HCT116 (cell line): ENCODE measurements around the gene RAPSN. TPM values are rescaled to one million over a fixed set of nuclear protein-coding genes. Genes with fewer than 3 reads are reported as not detected.

ENCODE experiments used
- ATAC-seq: fragments of 200-7000 bp; cut with Tn5 transposase; 2 replicates; pipeline ENCODE4 v1.9.1; 2020; ENCODE audit warnings: mild to moderate bottlenecking, moderate library complexity
- BruUV-seq: library from RNA; stranded (reverse); fragments of 400-500 nt; replicated peaks from 2 replicates; lab custom pipeline; 2021; lab: Mats Ljungman, UMichigan
- CTCF ChIA-PET: fragments of 300-600 bp; sonication (Branson Sonifier 250); formaldehyde crosslinking; loops from one replicate; lab custom pipeline; 2021; ENCODE audit warnings: antibody characterized with exemption; lab: Charles Lee
- POLR2A ChIA-PET: fragments of 300-600, 350-600 bp; sonication (Branson Sonifier 250); formaldehyde crosslinking; loops from one replicate; lab custom pipeline; 2021; ENCODE audit warnings: antibody characterized with exemption; lab: Charles Lee
- RAD21 ChIA-PET, 2 experiments: fragments of 300-600 bp; sonication (Branson Sonifier 250); formaldehyde crosslinking; loops; one replicate each; lab custom pipeline; 2023; ENCODE audit warnings: low total read pairs in 2 of 2; ENCODE audit not compliant: uncharacterized antibody in 2 of 2, unreplicated experiment in 2 of 2, low non-redundant PET in 1 of 2; lab: Charles Lee
- DNase-seq: peaks from one replicate; pipeline ENCODE4 v3.0.0-alpha.2; 2010; ENCODE audit warnings: low read depth, low spot score
- H2AFZ ChIP-seq: fragments of 200-600 bp; shearing (Covaris generic), sonication (generic); 2 replicates; pipeline ENCODE4 v1.6.1; 2017; ENCODE audit warnings: low read depth, mixed run types, mixed read lengths, antibody characterized with exemption, low read length; ENCODE audit not compliant: poor library complexity, severe bottlenecking
- H3K27ac ChIP-seq: 2 replicates; pipeline ENCODE4 v1.5.1; 2012; ENCODE audit warnings: low read depth, low read length
- H3K27me3 ChIP-seq: fragments of 200-600 bp; sonication (generic); 2 replicates; pipeline ENCODE4 v1.6.1; 2016; ENCODE audit warnings: mixed run types, low read length, mixed read lengths; ENCODE audit not compliant: insufficient read depth
- H3K36me3 ChIP-seq, 2 experiments: fragments of 200-500 bp in 1 of 2; fragments of 200-600 bp in 1 of 2; sonication (Bioruptor generic) in 1 of 2; sonication (generic) in 1 of 2; 2 replicates each; pipeline versions ENCODE4 v1.5.1 to v1.6.1; 2014 to 2016; ENCODE audit warnings: low read length in 2 of 2, inconsistent platforms in 1 of 2, mixed read lengths in 1 of 2, mixed run types in 1 of 2; ENCODE audit not compliant: insufficient read depth in 2 of 2, control insufficient read depth in 1 of 2
- H3K4me1 ChIP-seq, 2 experiments: fragments of 200-600 bp in 1 of 2; sonication (generic) in 1 of 2; 2 replicates each; pipeline versions ENCODE4 v1.5.1 to v1.6.1; 2012 to 2017; ENCODE audit warnings: low read length in 2 of 2, inconsistent platforms in 1 of 2, mild to moderate bottlenecking in 1 of 2, mixed read lengths in 1 of 2, mixed run types in 1 of 2, moderate library complexity in 1 of 2; ENCODE audit not compliant: insufficient read depth in 2 of 2, control insufficient read depth in 1 of 2
- H3K4me2 ChIP-seq: fragments of 200-600 bp; sonication (generic); 2 replicates; pipeline ENCODE4 v1.6.1; 2017; ENCODE audit warnings: mixed run types, low read length, mixed read lengths
- H3K4me3 ChIP-seq, 2 experiments: fragments of 200-600 bp in 1 of 2; sonication (generic) in 1 of 2; replicated peaks in 1 of 2; 2 replicates each; pipeline ENCODE4 v1.5.1; 2011 to 2016; ENCODE audit warnings: low read length in 2 of 2, control low read depth in 1 of 2, low read depth in 1 of 2, mild to moderate bottlenecking in 1 of 2, mixed read lengths in 1 of 2, mixed run types in 1 of 2
- H3K79me2 ChIP-seq: fragments of 200-600 bp; sonication (generic); 2 replicates; pipeline ENCODE4 v1.6.1; 2017; ENCODE audit warnings: mild to moderate bottlenecking, mixed run types, low read length, moderate library complexity, mixed read lengths; ENCODE audit not compliant: insufficient read depth
- H3K9ac ChIP-seq: fragments of 200-600 bp; sonication (generic); 2 replicates; pipeline ENCODE4 v1.6.1; 2016; ENCODE audit warnings: low read length, mixed read lengths
- H3K9me2 ChIP-seq: fragments of 200-600 bp; sonication (generic), shearing (Covaris generic); 2 replicates; pipeline ENCODE4 v1.6.1; 2017; ENCODE audit warnings: mixed run types, mild to moderate bottlenecking, moderate library complexity; ENCODE audit not compliant: insufficient read depth
- H3K9me3 ChIP-seq, 2 experiments: fragments of 200-500 bp in 1 of 2; fragments of 200-600 bp in 1 of 2; sonication (Bioruptor generic) in 1 of 2; sonication (generic) in 1 of 2; 2 replicates each; pipeline ENCODE4 v1.6.1; 2014 to 2017; ENCODE audit warnings: low read length in 2 of 2, mixed read lengths in 2 of 2, inconsistent platforms in 1 of 2, low read depth in 1 of 2, mild to moderate bottlenecking in 1 of 2, mixed run types in 1 of 2, moderate library complexity in 1 of 2; ENCODE audit not compliant: control insufficient read depth in 1 of 2, insufficient read depth in 1 of 2
- H4K20me1 ChIP-seq: fragments of 200-600 bp; sonication (generic), shearing (Covaris generic); 2 replicates; pipeline ENCODE4 v1.6.1; 2017; ENCODE audit warnings: mixed run types, mild to moderate bottlenecking, moderate library complexity; ENCODE audit not compliant: insufficient read depth
- CEBPB ChIP-seq: IDR thresholded peaks from 2 replicates; pipeline ENCODE4 v1.6.1; 2012; ENCODE audit warnings: low read depth
- ELF1 ChIP-seq: IDR thresholded peaks from 2 replicates; pipeline ENCODE4 v1.6.1; 2012; ENCODE audit warnings: low read depth, borderline replicate concordance
- EZH2 ChIP-seq: fragments of 200-600 bp; sonication (generic); IDR thresholded peaks from 2 replicates; pipeline ENCODE4 v1.6.1; 2017; ENCODE audit warnings: antibody characterized with exemption, mixed run types
- EZH2phosphoT487 ChIP-seq: fragments of 200-600 bp; IDR thresholded peaks from 2 replicates; pipeline ENCODE4 v1.6.1; 2018; ENCODE audit warnings: antibody characterized with exemption, borderline replicate concordance
- POLR2AphosphoS5 ChIP-seq: IDR thresholded peaks from 2 replicates; pipeline ENCODE4 v1.6.1; 2011; ENCODE audit warnings: mild to moderate bottlenecking, low read depth, low read length, moderate library complexity
- RAD21 ChIP-seq: IDR thresholded peaks from 2 replicates; pipeline ENCODE4 v1.6.1; 2012; ENCODE audit warnings: low read depth, mild to moderate bottlenecking
- TCF7L2 ChIP-seq: IDR thresholded peaks from 2 replicates; pipeline ENCODE4 v1.7.0; 2011; ENCODE audit warnings: borderline replicate concordance, inconsistent platforms; ENCODE audit not compliant: insufficient read depth, insufficient read length; ENCODE audit errors: extremely low read depth
- intact Hi-C: fragments of 100-400 bp; cut with micrococcal nuclease; formaldehyde crosslinking; loops from 2 replicates; pipeline ENCODE4 v1.10.0; 2022
- total RNA-seq: library from RNA; stranded (reverse); gene quantifications from one replicate; pipeline ENCODE4 v1.2.1, GENCODE V29; 2021; ENCODE audit not compliant: unreplicated experiment

The RAPSN gene
- total RNA-seq, 1 experiment from 2014 or later, result 0.57 TPM

GRCh38 chr11:47467357-47467756 lies 18.4 kb upstream of the RAPSN start:
- peaks cover 19 to 41% of the 10 kb centered on the region in 2 experiments; a peak in 3 of 4 replicates for H3K36me3 ChIP-seq
- peaks cover 5% of the 10 kb centered on the region for H4K20me1 ChIP-seq
- no peak for TF ChIP-seq CEBPB
- TF ChIP-seq EZH2phosphoT487, result no peak
- no peak for TF ChIP-seq ELF1
- TF ChIP-seq POLR2AphosphoS5, result no peak
- no peak for TF ChIP-seq RAD21
- TF ChIP-seq EZH2, result no peak
- H3K4me2 ChIP-seq, result no peak overlapping the region
- ChIA-PET CTCF (interaction anchor here (1.3 to 1.5 kb wide), 2 partner anchors 13 to 208 kb away, joined by 3 read pairs; no protein-coding TSS in a partner anchor), POLR2A (no interaction called here), RAD21 (no interaction called here)
- H3K27me3 ChIP-seq, result no peaks in the 10 kb centered on the region
- no peak for DNase-seq
- H3K4me1 ChIP-seq, result peaks cover 0 to 4% of the 10 kb centered on the region in 2 experiments; a peak in 1 of 4 replicates
- no peaks in the 10 kb centered on the region for H3K9me3 ChIP-seq
- peak; percentile 16; the same call in 1 of the 2 replicates for ATAC-seq
- BruUV-seq, result no TSS peak
- no peak overlapping the region for H3K9ac ChIP-seq
- H3K79me2 ChIP-seq, result peaks cover 46% of the 10 kb centered on the region
- no peak overlapping the region for H3K27ac ChIP-seq
- H3K4me3 ChIP-seq, result no peak overlapping the region
- H2AFZ ChIP-seq, result no peak overlapping the region
- intact Hi-C loops, result loop anchor here (10.0 kb wide), 1 partner anchor 147 kb away; no protein-coding TSS in a partner anchor
- H3K9me2 ChIP-seq, result no peaks in the 10 kb centered on the region

- ATAC-seq, result peak; percentile 44
- POLR2A ChIA-PET, result no interaction called here
Observed at GRCh38 chr11:47466701-47467250, 17.8 kb upstream of the RAPSN start.

More at GRCh38 chr11:47466701-47467250, 17.8 kb upstream of the RAPSN start:
- DNase-seq, result no peak
- Histone ChIP-seq H3K9me3 (no peaks in the 10 kb centered on the region), H3K9ac (no peak overlapping the region)
- no peak for TF ChIP-seq TCF7L2
- TF ChIP-seq, all 23 proteins: peak for 0
- CTCF ChIA-PET, result interaction anchor here (1.3 to 1.5 kb wide), 2 partner anchors 13 to 208 kb away, joined by 3 read pairs; no protein-coding TSS in a partner anchor
- H3K36me3 ChIP-seq, result peaks cover 15 to 36% of the 10 kb centered on the region in 2 experiments; a peak in 3 of 4 replicates
- H2AFZ ChIP-seq, result no peak overlapping the region
- H4K20me1 ChIP-seq, result peaks cover 5% of the 10 kb centered on the region
- H3K27me3 ChIP-seq, result no peaks in the 10 kb centered on the region
- BruUV-seq, result no TSS peak
- peaks cover 0 to 4% of the 10 kb centered on the region in 2 experiments; a peak in 1 of 4 replicates for H3K4me1 ChIP-seq
- peaks cover 46% of the 10 kb centered on the region for H3K79me2 ChIP-seq
- no peak overlapping the region for H3K4me3 ChIP-seq
- no peak overlapping the region for H3K27ac ChIP-seq
- intact Hi-C loops, result loop anchor here (10.0 kb wide), 1 partner anchor 148 kb away; no protein-coding TSS in a partner anchor
- RAD21 ChIA-PET, result no interaction called here
- H3K4me2 ChIP-seq, result no peak overlapping the region
- H3K9me2 ChIP-seq, result no peaks in the 10 kb centered on the region
